GM12878 (cell line): ENCODE measurements around the gene SLC16A10. TPM values are rescaled to one million over a fixed set of nuclear protein-coding genes. Genes with fewer than 3 reads are reported as not detected.

ENCODE experiments used
- ATAC-seq: fragments of 200-7000 bp; cut with Tn5 transposase; 3 replicates; pipeline ENCODE4 v1.9.1; 2020; ENCODE audit warnings: mild to moderate bottlenecking, moderate library complexity
- BruUV-seq: library from RNA; stranded (reverse); fragments of 400-500 nt; replicated peaks from 2 replicates; lab custom pipeline; 2021; lab: Mats Ljungman, UMichigan
- CTCF ChIA-PET: fragments of 300-600 bp; sonication (Branson Sonifier 250); formaldehyde crosslinking; extraction: SDS; loops from one replicate; lab custom pipeline; 2021; ENCODE audit warnings: inconsistent platforms; lab: Yijun Ruan, JAX
- POLR2A ChIA-PET: fragments of 350-600 bp; formaldehyde crosslinking; extraction: SDS; loops from one replicate; lab custom pipeline; 2021; ENCODE audit warnings: inconsistent platforms; lab: Charles Lee
- RAD21 ChIA-PET: fragments of 300-600 bp; sonication (Branson Sonifier 250); formaldehyde crosslinking; loops from one replicate; lab custom pipeline; 2023; ENCODE audit warnings: antibody characterized with exemption; ENCODE audit not compliant: unreplicated experiment; lab: Charles Lee
- SMC1A ChIA-PET: fragments of 300-600 bp; sonication (Branson Sonifier 250); formaldehyde crosslinking; loops from one replicate; lab custom pipeline; 2023; ENCODE audit not compliant: unreplicated experiment, uncharacterized antibody; lab: Charles Lee
- DNase-seq: peaks from one replicate; pipeline ENCODE4 v3.0.0-alpha.2; 2011; ENCODE audit warnings: low read depth, low spot score
- FAIRE-seq: peaks from 3 replicates; lab custom pipeline; 2011; peaks lifted over from hg19 to GRCh38; lab: Jason Lieb, UNC
- H2AFZ ChIP-seq: 2 replicates; pipeline ENCODE4 v1.6.0; 2011; ENCODE audit warnings: low read depth, low read length, control low read depth; ENCODE audit not compliant: control insufficient read depth
- H3K27ac ChIP-seq: 2 replicates; pipeline ENCODE4 v1.5.1; 2011; ENCODE audit warnings: control low read depth; ENCODE audit not compliant: control insufficient read depth, insufficient read depth
- H3K27me3 ChIP-seq, 2 experiments: replicated peaks in 1 of 2; 2 replicates each; pipeline versions ENCODE4 v1.6.0 to v1.6.1; 2011; ENCODE audit warnings: low read length in 1 of 2; ENCODE audit not compliant: control insufficient read depth in 2 of 2, insufficient read depth in 2 of 2
- H3K36me3 ChIP-seq, 2 experiments: 2 replicates each; pipeline ENCODE4 v1.5.1; 2011; ENCODE audit warnings: low read length in 1 of 2; ENCODE audit not compliant: control insufficient read depth in 2 of 2, insufficient read depth in 2 of 2
- H3K4me1 ChIP-seq: 2 replicates; pipeline ENCODE4 v1.6.1; 2011; ENCODE audit warnings: mild to moderate bottlenecking, low read length, moderate library complexity, mixed read lengths; ENCODE audit not compliant: control insufficient read depth, insufficient read depth
- H3K4me2 ChIP-seq: 2 replicates; pipeline ENCODE4 v1.6.0; 2011; ENCODE audit warnings: control low read depth; ENCODE audit not compliant: control insufficient read depth, insufficient read depth
- H3K4me3 ChIP-seq: fragments of 200-600 bp; sonication (generic); 2 replicates; pipeline ENCODE4 v1.5.1; 2016
- H3K79me2 ChIP-seq: 2 replicates; pipeline ENCODE4 v1.6.0; 2011; ENCODE audit warnings: low read length; ENCODE audit not compliant: control insufficient read depth, insufficient read depth
- H3K9ac ChIP-seq: 2 replicates; pipeline ENCODE4 v1.8.0; 2011; ENCODE audit warnings: low read length, control low read depth, mixed read lengths; ENCODE audit not compliant: control insufficient read depth, insufficient read depth
- H3K9me3 ChIP-seq: replicated peaks from 3 replicates; pipeline ENCODE4 v1.5.1; 2011; ENCODE audit warnings: mild to moderate bottlenecking, low read length; ENCODE audit not compliant: control insufficient read depth, insufficient read depth
- H4K20me1 ChIP-seq: 2 replicates; pipeline ENCODE4 v1.6.0; 2011; ENCODE audit not compliant: control insufficient read depth, insufficient read depth
- CBX5 ChIP-seq: sonication (generic); IDR thresholded peaks from 2 replicates; pipeline ENCODE4 v1.6.1; 2016; ENCODE audit warnings: low read depth, moderate library complexity, mild to moderate bottlenecking, inconsistent platforms
- E4F1 ChIP-seq: fragments of 450-650 bp; IDR thresholded peaks from 2 replicates; pipeline ENCODE4 v1.6.1; 2018; ENCODE audit warnings: borderline replicate concordance, mild to moderate bottlenecking; ENCODE audit not compliant: partially characterized antibody
- EED ChIP-seq: sonication (generic); IDR thresholded peaks from 2 replicates; pipeline ENCODE4 v1.6.1; 2016; ENCODE audit warnings: antibody characterized with exemption, low read depth
- FOXM1 ChIP-seq: IDR thresholded peaks from 2 replicates; pipeline ENCODE4 v1.6.1; 2012; ENCODE audit warnings: low read depth, mild to moderate bottlenecking, inconsistent platforms, low read length, moderate library complexity
- IRF4 ChIP-seq: IDR thresholded peaks from 2 replicates; pipeline ENCODE4 v1.6.1; 2011; ENCODE audit warnings: low read depth, low read length
- IRF5 ChIP-seq: fragments of 450-650 bp; IDR thresholded peaks from 2 replicates; pipeline ENCODE4 v1.6.1; 2017; ENCODE audit warnings: borderline replicate concordance
- JUNB ChIP-seq: IDR thresholded peaks from 2 replicates; pipeline ENCODE4 v1.6.1; 2016; ENCODE audit warnings: antibody characterized with exemption, mild to moderate bottlenecking
- MAX ChIP-seq: IDR thresholded peaks from 2 replicates; pipeline ENCODE4 v1.6.1; 2012; ENCODE audit warnings: low read depth, low read length, improper control_type of control experiment
- MTA2 ChIP-seq: fragments of 450-650 bp; IDR thresholded peaks from 2 replicates; pipeline ENCODE4 v1.6.1; 2016; ENCODE audit warnings: low read depth, mild to moderate bottlenecking, moderate library complexity
- MTA3 ChIP-seq: IDR thresholded peaks from 2 replicates; pipeline ENCODE4 v1.6.1; 2012; ENCODE audit warnings: low read length, inconsistent platforms, borderline replicate concordance
- NR2F1 ChIP-seq: fragments of 450-650 bp; conservative IDR thresholded peaks from 2 replicates; pipeline ENCODE4 v1.6.1; 2017; ENCODE audit warnings: mild to moderate bottlenecking
- RB1 ChIP-seq: fragments of 450-650 bp; formaldehyde crosslinking; IDR thresholded peaks from 2 replicates; pipeline ENCODE4 v1.6.1; 2017; ENCODE audit warnings: mild to moderate bottlenecking, borderline replicate concordance
- RFX5 ChIP-seq: IDR thresholded peaks from 2 replicates; pipeline ENCODE4 v1.6.1; 2011; ENCODE audit warnings: low read depth, low read length, improper control_type of control experiment
- SKIL ChIP-seq: fragments of 450-650 bp; IDR thresholded peaks from 2 replicates; pipeline ENCODE4 v1.6.1; 2017; ENCODE audit warnings: mild to moderate bottlenecking, low read depth, inconsistent platforms; ENCODE audit not compliant: poor library complexity, severe bottlenecking
- SREBF2 ChIP-seq: IDR thresholded peaks from 2 replicates; pipeline ENCODE4 v1.6.1; 2012; ENCODE audit warnings: mild to moderate bottlenecking, low read length
- STAT3 ChIP-seq: IDR thresholded peaks from 2 replicates; pipeline ENCODE4 v1.6.1; 2011; ENCODE audit warnings: low read depth, low read length, improper control_type of control experiment
- ZNF207 ChIP-seq: fragments of 450-650 bp; IDR thresholded peaks from 2 replicates; pipeline ENCODE4 v1.6.1; 2014; ENCODE audit warnings: antibody characterized with exemption, mild to moderate bottlenecking, borderline replicate concordance
- ZNF217 ChIP-seq: fragments of 450-650 bp; IDR thresholded peaks from 2 replicates; pipeline ENCODE4 v1.6.1; 2017; ENCODE audit warnings: antibody characterized with exemption, mild to moderate bottlenecking
- WGBS: methylation state at CpG from one replicate; pipeline ENCODE4 v1.1.6; 2016; ENCODE audit warnings: low lambda C conversion rate; ENCODE audit not compliant: insufficient replicate concordance, insufficient coverage; ENCODE audit errors: missing lambda C conversion rate; 5-methylcytosine and 5-hydroxymethylcytosine counted together
- in situ Hi-C: fragments of 300-500 bp; cut with MboI; formaldehyde crosslinking; loops from 9 replicates; pipeline ENCODE4 v1.14.3; 2018; ENCODE audit warnings: mixed read lengths
- intact Hi-C: fragments of 100-400 bp; cut with micrococcal nuclease; formaldehyde crosslinking; loops from one replicate; pipeline ENCODE4 v1.14.2; 2022; ENCODE audit not compliant: unreplicated experiment
- polyA plus RNA-seq, 11 experiments: library from polyadenylated mRNA; depleted of rRNA in 4 of 11; unstranded in 6 of 11; stranded (reverse) in 5 of 11; fragments of >200 nt; fragmentation: Nextera tagmentation in 4 of 11; fragmentation: Illumina TruSeq in 1 of 11; extraction: Ambion mirVana in 4 of 11; extraction: Trizol in 1 of 11; gene quantifications; 1 replicate in 1 of 11; 2 replicates in 10 of 11; pipeline versions ENCODE4 v1.2.1 to v1.2.3, GENCODE V29; 2011 to 2016; ENCODE audit warnings: inconsistent platforms in 2 of 11, missing spikeins in 2 of 11, low read depth in 1 of 11
- total RNA-seq, 4 experiments: library from RNA; depleted of rRNA in 3 of 4; stranded (reverse); fragments of >200 nt in 3 of 4; fragmentation: Illumina TruSeq in 1 of 4; extraction: Trizol in 1 of 4; gene quantifications; 2 replicates each; pipeline versions ENCODE4 v1.2.1 to v1.2.3, GENCODE V29; 2013 to 2021

Gene SLC16A10
- total and polyA plus RNA-seq, 10 of the 15 experiments (the other 5 are each of a cell fraction or from before 2014, with no cell fraction given), result 2.3 to 19.0 (median 8.0) TPM

- RAD21 ChIA-PET, result interaction anchor here (1.0 kb wide), 1 partner anchor 236 kb away, joined by 3 read pairs; no protein-coding TSS in a partner anchor
- no peak for FAIRE-seq
Observed at GRCh38 chr6:111242452-111242851, 155.1 kb downstream of the SLC16A10 start.

More at GRCh38 chr6:111242452-111242851, 155.1 kb downstream of the SLC16A10 start:
- no peak overlapping the region for H3K4me3 ChIP-seq
- no peak overlapping the region for H3K4me2 ChIP-seq
- CTCF ChIA-PET, result no interaction called here
- no peak overlapping the region for H2AFZ ChIP-seq
- H3K27me3 ChIP-seq, result no peaks in the 10 kb centered on the region
- ATAC-seq (no peak), DNase-seq (no peak)
- H3K79me2 ChIP-seq, result no peaks in the 10 kb centered on the region
- intact Hi-C loops, result no loop called here
- no peaks in the 10 kb centered on the region for H3K36me3 ChIP-seq
- H4K20me1 ChIP-seq, result no peaks in the 10 kb centered on the region
- in situ Hi-C loops, result no loop called here
- BruUV-seq, result no TSS peak
- no peaks in the 10 kb centered on the region for H3K9me3 ChIP-seq
- no peak overlapping the region for H3K27ac ChIP-seq
- SMC1A ChIA-PET, result no interaction called here
- TF ChIP-seq CBX5 (no peak), IRF4 (no peak), SREBF2 (no peak), MTA3 (no peak), ZNF207 (no peak), JUNB (no peak), MAX (no peak), EED (no peak), FOXM1 (no peak), ZNF217 (no peak), MTA2 (no peak), IRF5 (no peak), NR2F1 (no peak), E4F1 (no peak), SKIL (no peak), RB1 (no peak), RFX5 (no peak), STAT3 (no peak)
- POLR2A ChIA-PET, result no interaction called here
- WGBS, result 42% methylated on average over 5 of the region's 5 CpGs
- no peaks in the 10 kb centered on the region; the same call in 1 of the 2 replicates for H3K4me1 ChIP-seq
- no peak overlapping the region for H3K9ac ChIP-seq
